HepG2 (cell line): ENCODE results near the gene C6orf62. TPM values are rescaled to one million over a fixed set of nuclear protein-coding genes. Genes with fewer than 3 reads are reported as not detected.

ENCODE experiments used
- ATF5 ChIP-seq: sonication (generic); formaldehyde crosslinking; IDR thresholded peaks from 2 replicates; pipeline ENCODE4 v1.4.0; 2020; ENCODE audit warnings: mild to moderate bottlenecking, low read depth, missing genetic modification reagents
- E2F1 ChIP-seq: sonication (generic); formaldehyde crosslinking; IDR thresholded peaks from 2 replicates; pipeline ENCODE4 v1.5.0; 2020; ENCODE audit warnings: missing genetic modification reagents
- ELF1 ChIP-seq: sonication (generic); formaldehyde crosslinking; IDR thresholded peaks from 2 replicates; pipeline ENCODE4 v1.4.0; 2020; ENCODE audit warnings: missing genetic modification reagents
- GLI4 ChIP-seq: sonication (generic); formaldehyde crosslinking; IDR thresholded peaks from 2 replicates; pipeline ENCODE4 v1.5.1; 2020; ENCODE audit warnings: missing genetic modification reagents, mild to moderate bottlenecking, moderate library complexity, borderline replicate concordance
- GRHL1 ChIP-seq: sonication (generic); formaldehyde crosslinking; conservative IDR thresholded peaks from 2 replicates; pipeline ENCODE4 v1.8.0; 2022; ENCODE audit warnings: missing genetic modification reagents
- HIC2 ChIP-seq: sonication (generic); formaldehyde crosslinking; IDR thresholded peaks from 2 replicates; pipeline ENCODE4 v1.9.0; 2022; ENCODE audit warnings: low read depth, missing genetic modification reagents
- KDM4B ChIP-seq: sonication (generic); formaldehyde crosslinking; IDR thresholded peaks from 2 replicates; pipeline ENCODE4 v1.4.0; 2020; ENCODE audit warnings: missing genetic modification reagents
- NRL ChIP-seq: sonication (generic); formaldehyde crosslinking; IDR thresholded peaks from 2 replicates; pipeline ENCODE4 v1.5.0; 2020; ENCODE audit warnings: missing genetic modification reagents, mild to moderate bottlenecking, moderate library complexity, borderline replicate concordance
- SNAPC2 ChIP-seq: sonication (generic); formaldehyde crosslinking; IDR thresholded peaks from 2 replicates; pipeline ENCODE4 v1.8.1; 2022; ENCODE audit warnings: mild to moderate bottlenecking, missing genetic modification reagents
- TFDP2 ChIP-seq: sonication (generic); formaldehyde crosslinking; IDR thresholded peaks from 2 replicates; pipeline ENCODE4 v1.4.0; 2020; ENCODE audit warnings: missing genetic modification reagents
- ZBTB1 ChIP-seq: sonication (generic); formaldehyde crosslinking; IDR thresholded peaks from 2 replicates; pipeline ENCODE4 v1.4.0; 2020; ENCODE audit warnings: missing genetic modification reagents, borderline replicate concordance
- ZNF10 ChIP-seq: sonication (generic); formaldehyde crosslinking; IDR thresholded peaks from 2 replicates; pipeline ENCODE4 v1.4.0; 2020; ENCODE audit warnings: mild to moderate bottlenecking, low read depth, missing genetic modification reagents, borderline replicate concordance
- ZNF280D ChIP-seq: sonication (generic); formaldehyde crosslinking; IDR thresholded peaks from 2 replicates; pipeline ENCODE4 v1.5.1; 2020; ENCODE audit warnings: mild to moderate bottlenecking, missing genetic modification reagents
- ZNF740 ChIP-seq: sonication (generic); formaldehyde crosslinking; IDR thresholded peaks from 2 replicates; pipeline ENCODE4 v1.4.0; 2020; ENCODE audit warnings: missing genetic modification reagents
- polyA plus RNA-seq, 8 experiments: library from polyadenylated mRNA; depleted of rRNA in 3 of 8; stranded (reverse) in 7 of 8; unstranded in 1 of 8; fragments of >200 nt; fragmentation: Illumina TruSeq in 4 of 8; extraction: Trizol in 4 of 8; gene quantifications; 2 replicates each; pipeline versions ENCODE4 v1.2.1 to v1.2.3, GENCODE V29; 2011 to 2016; ENCODE audit warnings: low read depth in 4 of 8, missing spikeins in 1 of 8, mixed read lengths in 1 of 8; ENCODE audit not compliant: insufficient read depth in 1 of 8
- total RNA-seq, 5 experiments: library from RNA; depleted of rRNA; stranded (reverse); fragments of >200 nt; fragmentation: Illumina TruSeq; extraction: Trizol; gene quantifications; 2 replicates each; pipeline ENCODE4 v1.2.3, GENCODE V29; 2016; ENCODE audit warnings: low read depth in 1 of 5
- TF ChIP-seq, protein P1 (sequence below): sonication (generic); formaldehyde crosslinking; IDR thresholded peaks from 2 replicates; pipeline ENCODE4 v1.8.1; 2023; ENCODE audit warnings: mild to moderate bottlenecking, moderate library complexity, missing genetic modification reagents

C6orf62 gene
- total and polyA plus RNA-seq, 2 of the 13 experiments (the other 11 are each of a cell fraction or from before 2014, with no cell fraction given) = 54.8 to 90.4 TPM

DNA sequence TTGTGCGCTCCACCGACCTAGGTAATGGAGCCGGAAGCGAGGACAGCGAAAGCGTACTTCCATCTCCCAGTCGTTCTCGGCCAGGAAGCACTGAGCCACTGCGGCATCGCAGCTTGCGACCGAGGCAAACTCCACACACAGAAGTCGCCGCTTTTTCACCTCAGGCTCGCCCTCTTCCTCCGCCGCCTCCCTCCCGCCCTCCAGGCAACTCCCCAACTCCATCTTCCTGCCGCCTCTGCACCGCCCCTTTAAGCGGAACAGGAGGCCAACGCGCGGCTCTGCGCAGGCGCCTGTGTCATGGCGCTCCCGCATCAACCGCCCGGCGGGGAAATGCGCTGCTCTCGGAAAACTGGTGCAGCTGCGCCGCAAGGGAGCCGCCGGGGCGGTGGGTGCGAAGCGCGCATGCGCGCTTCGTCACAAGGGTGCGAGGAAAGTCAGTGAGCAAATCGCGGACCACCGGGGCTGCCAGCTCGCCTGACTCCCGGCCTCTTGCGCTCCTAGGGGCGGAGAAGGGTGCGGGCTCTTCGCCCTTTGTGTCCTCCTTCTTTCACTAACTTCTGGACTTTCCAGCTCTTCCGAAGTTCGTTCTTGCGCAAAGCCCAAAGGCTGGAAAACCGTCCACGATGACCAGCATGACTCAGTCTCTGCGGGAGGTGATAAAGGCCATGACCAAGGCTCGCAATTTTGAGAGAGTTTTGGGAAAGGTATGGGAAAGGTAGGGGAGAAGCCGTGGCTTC, 52.1 kb downstream of the C6orf62 start, which contains the start of the genes ACOT13 and TDP2 (continued):
- TF ChIP-seq E2F1 (CRISPR knock-in tag) (peak; percentile 82), GLI4 (CRISPR knock-in tag) (no peak; the same call in 1 of the 2 replicates), ELF1 (CRISPR knock-in tag) (peak; percentile 95), ZBTB1 (CRISPR knock-in tag) (peak; percentile 13; the same call in 1 of the 2 replicates), HIC2 (CRISPR knock-in tag) (peak; percentile 75; the same call in 1 of the 2 replicates), KDM4B (CRISPR knock-in tag) (peak; percentile 96), NRL (peak; percentile 73; the same call in 1 of the 2 replicates), ZNF740 (CRISPR knock-in tag) (no peak), TFDP2 (CRISPR knock-in tag) (peak; percentile 93), GRHL1 (CRISPR knock-in tag) (no peak), ATF5 (no peak), SNAPC2 (peak; percentile 86), ZNF280D (CRISPR knock-in tag) (no peak), ZNF10 (CRISPR knock-in tag) (no peak)
- TF ChIP-seq, protein P1, sequence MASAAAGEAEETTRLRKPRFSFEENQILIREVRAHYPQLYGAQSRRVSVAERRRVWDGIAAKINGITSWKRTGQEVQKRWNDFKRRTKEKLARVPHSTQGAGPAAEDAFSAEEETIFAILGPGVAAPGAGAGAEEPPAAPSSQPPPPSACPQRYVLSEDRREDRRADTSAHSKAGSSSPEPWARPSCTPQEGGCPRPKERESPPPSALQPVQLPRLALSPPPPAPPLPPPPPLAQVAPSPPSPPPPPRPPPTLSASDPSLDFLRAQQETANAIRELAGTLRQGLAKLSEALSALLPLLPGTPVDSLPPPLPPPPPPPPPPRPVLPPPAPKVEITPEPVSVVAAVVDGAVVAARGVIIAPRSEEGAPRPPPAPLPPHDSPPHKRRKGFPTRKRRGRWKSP = peak; percentile 98
